HCT116 (cell line): Measurements from ENCODE around the gene HFE.

Experiments used
- EZH2 ChIP-seq: fragments of 200-600 bp; sonication (generic); IDR thresholded peaks from 2 replicates; pipeline ENCODE4 v1.6.1; 2017; ENCODE audit warnings: antibody characterized with exemption, mixed run types
- YY1 ChIP-seq: IDR thresholded peaks from 2 replicates; pipeline ENCODE4 v1.6.1; 2011; ENCODE audit warnings: low read length, low read depth, moderate library complexity, mild to moderate bottlenecking; ENCODE audit not compliant: insufficient replicate concordance; ENCODE audit errors: extremely low read depth
- TF ChIP-seq, protein P1 (sequence below), 3 experiments: fragments of 200-600 bp in 1 of 3; sonication (generic) in 1 of 3; IDR thresholded peaks in 2 of 3; conservative IDR thresholded peaks in 1 of 3; 2 replicates each; pipeline ENCODE4 v1.5.1; 2012 to 2017; ENCODE audit warnings: low read depth in 2 of 3, low read length in 2 of 3, antibody characterized with exemption in 1 of 3, borderline replicate concordance in 1 of 3, control low read depth in 1 of 3, mild to moderate bottlenecking in 1 of 3, mixed read lengths in 1 of 3, mixed run types in 1 of 3, moderate library complexity in 1 of 3; ENCODE audit not compliant: insufficient read depth in 1 of 3
- TF ChIP-seq, protein P2 (sequence below): IDR thresholded peaks from 2 replicates; pipeline ENCODE4 v1.6.1; 2012

DNA sequence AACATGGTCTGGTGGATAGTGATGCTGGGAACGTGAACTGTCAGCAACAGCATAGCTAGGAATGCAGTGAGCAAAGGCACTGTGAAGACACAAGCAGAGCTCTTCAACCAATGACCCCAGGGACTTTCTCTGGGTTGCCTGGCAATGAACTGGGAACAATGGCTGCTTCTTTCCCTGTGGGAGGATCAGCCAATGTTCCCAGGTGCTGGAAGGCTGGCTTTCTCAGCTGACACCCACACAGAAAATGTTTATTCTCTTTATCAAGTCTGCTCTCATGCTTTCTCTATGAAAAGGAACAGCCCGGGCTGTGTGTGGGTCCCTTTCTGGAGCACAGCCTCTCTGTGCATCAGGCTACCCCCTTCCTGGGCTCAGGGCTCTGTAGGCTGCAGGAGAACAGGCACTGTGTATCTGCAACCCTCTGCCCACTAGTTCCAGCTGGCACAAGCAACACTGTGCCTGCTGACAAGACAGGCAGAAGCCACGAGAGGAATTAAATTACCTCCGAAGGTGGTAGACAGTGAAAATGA is 54.2 kb downstream of the HFE start:
- TF ChIP-seq YY1 (no peak), EZH2 (no peak)
- TF ChIP-seq, protein P1, sequence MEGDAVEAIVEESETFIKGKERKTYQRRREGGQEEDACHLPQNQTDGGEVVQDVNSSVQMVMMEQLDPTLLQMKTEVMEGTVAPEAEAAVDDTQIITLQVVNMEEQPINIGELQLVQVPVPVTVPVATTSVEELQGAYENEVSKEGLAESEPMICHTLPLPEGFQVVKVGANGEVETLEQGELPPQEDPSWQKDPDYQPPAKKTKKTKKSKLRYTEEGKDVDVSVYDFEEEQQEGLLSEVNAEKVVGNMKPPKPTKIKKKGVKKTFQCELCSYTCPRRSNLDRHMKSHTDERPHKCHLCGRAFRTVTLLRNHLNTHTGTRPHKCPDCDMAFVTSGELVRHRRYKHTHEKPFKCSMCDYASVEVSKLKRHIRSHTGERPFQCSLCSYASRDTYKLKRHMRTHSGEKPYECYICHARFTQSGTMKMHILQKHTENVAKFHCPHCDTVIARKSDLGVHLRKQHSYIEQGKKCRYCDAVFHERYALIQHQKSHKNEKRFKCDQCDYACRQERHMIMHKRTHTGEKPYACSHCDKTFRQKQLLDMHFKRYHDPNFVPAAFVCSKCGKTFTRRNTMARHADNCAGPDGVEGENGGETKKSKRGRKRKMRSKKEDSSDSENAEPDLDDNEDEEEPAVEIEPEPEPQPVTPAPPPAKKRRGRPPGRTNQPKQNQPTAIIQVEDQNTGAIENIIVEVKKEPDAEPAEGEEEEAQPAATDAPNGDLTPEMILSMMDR (IDR thresholded peaks at IDR 0.05 in 2 of 3, conservative IDR thresholded peaks at IDR 0.05 in 1 of 3; ENCODE audit: borderline replicate concordance in 1 of 3, insufficient read depth in 1 of 3, low read depth in 2 of 3, low read length in 2 of 3): no peak
- TF ChIP-seq, protein P2, sequence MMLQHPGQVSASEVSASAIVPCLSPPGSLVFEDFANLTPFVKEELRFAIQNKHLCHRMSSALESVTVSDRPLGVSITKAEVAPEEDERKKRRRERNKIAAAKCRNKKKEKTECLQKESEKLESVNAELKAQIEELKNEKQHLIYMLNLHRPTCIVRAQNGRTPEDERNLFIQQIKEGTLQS: no peak
